GM18507 (cell line): ENCODE measurements around the gene SPACA5.
"Not testable (repeated sequence)": the region's sequence is repeated elsewhere in the genome, so short reads cannot be mapped to it uniquely, and the experiment has no call there.

Source experiments
- DNase-seq: peaks from one replicate; pipeline ENCODE4 v3.0.0; 2011; ENCODE audit warnings: low read depth; ENCODE audit not compliant: insufficient read length; ENCODE audit errors: extremely low spot score
- FAIRE-seq: peaks from 2 replicates; lab custom pipeline; 2011; peaks lifted over from hg19 to GRCh38; lab: Jason Lieb, UNC

SPACA5 gene

GRCh38 chrX:48006688-48007087, at the start of gene SPACA5:
Gene SPACA5, plus strand, starts transcription at chrX:48006988. Its CDS starts 815 bp downstream, at chrX:48007803.
- not testable (repeated sequence) for FAIRE-seq, DNase-seq

- not testable (repeated sequence) for FAIRE-seq, DNase-seq
Observed at GRCh38 chrX:47958206-47958605, 48.6 kb upstream of the SPACA5 start.

GRCh38 chrX:47958761-47959342, 47.9 kb upstream of the SPACA5 start:
- DNase-seq (no peak), FAIRE-seq (no peak)

GRCh38 chrX:47960406-47960805, 46.4 kb upstream of the SPACA5 start:
- FAIRE-seq (no peak), DNase-seq (no peak)

- DNase-seq, FAIRE-seq: not testable (repeated sequence)
Observed at GRCh38 chrX:47961830-47962229, 45.0 kb upstream of the SPACA5 start.

GRCh38 chrX:47965526-47965925, 41.3 kb upstream of the SPACA5 start:
- FAIRE-seq, DNase-seq: not testable (repeated sequence)

- no peak for FAIRE-seq
- no peak for DNase-seq
Observed at GRCh38 chrX:47973235-47973634, 33.6 kb upstream of the SPACA5 start.

- peak; percentile 38 for FAIRE-seq
- no peak for DNase-seq
Observed at GRCh38 chrX:47976254-47977151, 30.3 kb upstream of the SPACA5 start.

- FAIRE-seq (no peak), DNase-seq (no peak)
Observed at GRCh38 chrX:47991263-47992094, 15.3 kb upstream of the SPACA5 start.

- DNase-seq (no peak), FAIRE-seq (no peak)
Observed at GRCh38 chrX:47992095-47992380, 14.8 kb upstream of the SPACA5 start.

- FAIRE-seq (no peak), DNase-seq (no peak)
Observed at GRCh38 chrX:47992669-47993068, 14.1 kb upstream of the SPACA5 start.

- FAIRE-seq (no peak), DNase-seq (no peak)
Observed at GRCh38 chrX:48001260-48001659, 5.5 kb upstream of the SPACA5 start.

- FAIRE-seq, result no peak
- no peak for DNase-seq
Observed at GRCh38 chrX:48002319-48002718, 4.5 kb upstream of the SPACA5 start.

- no peak for DNase-seq
- FAIRE-seq, result no peak
Observed at GRCh38 chrX:48002929-48003328, 3.9 kb upstream of the SPACA5 start.

GRCh38 chrX:48003367-48003757, 3.4 kb upstream of the SPACA5 start:
- no peak for FAIRE-seq
- no peak for DNase-seq

- DNase-seq (peak; percentile 81), FAIRE-seq (peak; percentile 94)
Observed at GRCh38 chrX:48003758-48004457, 2.9 kb upstream of the SPACA5 start, which contains the start of gene ZNF182. Gene ZNF182, minus strand, starts transcription at chrX:48003989. Its CDS starts 1,380 bp downstream, at chrX:48002609.

GRCh38 chrX:48009445-48009960, 2.7 kb downstream of the SPACA5 start:
- not testable (repeated sequence) for FAIRE-seq

GRCh38 chrX:48016583-48017310, 10.0 kb downstream of the SPACA5 start:
- FAIRE-seq, DNase-seq: not testable (repeated sequence)

More at GRCh38 chrX:48009445-48009960, 2.7 kb downstream of the SPACA5 start:
- DNase-seq, result not testable (repeated sequence)
